DOHH2 (cell line): Measurements from ENCODE around the gene RAD54L.
A peak's percentile ranks its signal among the peaks of the same experiment; 100 is the strongest.
"Not testable (repeated sequence)": the region's sequence is repeated elsewhere in the genome, so short reads cannot be mapped to it uniquely, and the experiment has no call there.

Experiments
- H3F3A ChIP-seq: fragments of 200-600 bp; sonication (generic), shearing (Covaris generic); 2 replicates; pipeline ENCODE4 v1.6.0; 2016; ENCODE audit warnings: antibody characterized with exemption, mild to moderate bottlenecking; ENCODE audit not compliant: control insufficient read depth, insufficient read depth
- H3K27ac ChIP-seq: fragments of 200-600 bp; sonication (generic); 2 replicates; pipeline ENCODE4 v1.5.1; 2014; ENCODE audit warnings: low read depth, mild to moderate bottlenecking, low read length, moderate library complexity
- H3K27me3 ChIP-seq: fragments of 200-600 bp; sonication (generic); 2 replicates; pipeline ENCODE4 v1.6.1; 2014; ENCODE audit warnings: mild to moderate bottlenecking, low read length, mixed read lengths; ENCODE audit not compliant: control insufficient read depth
- H3K36me3 ChIP-seq: fragments of 200-600 bp; sonication (generic); 2 replicates; pipeline ENCODE4 v1.6.1; 2014; ENCODE audit warnings: mild to moderate bottlenecking, low read length, moderate library complexity, mixed read lengths; ENCODE audit not compliant: control insufficient read depth
- H3K4me1 ChIP-seq: fragments of 200-600 bp; sonication (generic); 2 replicates; pipeline ENCODE4 v1.6.1; 2014; ENCODE audit warnings: mild to moderate bottlenecking, low read length, mixed read lengths; ENCODE audit not compliant: control insufficient read depth
- H3K4me2 ChIP-seq: fragments of 200-600 bp; sonication (generic); 2 replicates; pipeline ENCODE4 v1.6.0; 2014; ENCODE audit warnings: mild to moderate bottlenecking, low read length, moderate library complexity
- H3K4me3 ChIP-seq: fragments of 200-600 bp; sonication (generic); 2 replicates; pipeline ENCODE4 v1.5.1; 2014; ENCODE audit warnings: mild to moderate bottlenecking, low read length, mixed read lengths
- H3K79me2 ChIP-seq: fragments of 200-600 bp; sonication (generic); 2 replicates; pipeline ENCODE4 v1.6.1; 2014; ENCODE audit warnings: mild to moderate bottlenecking, low read length, mixed read lengths; ENCODE audit not compliant: control insufficient read depth
- H3K9me2 ChIP-seq: fragments of 200-600 bp; sonication (generic); replicated peaks from 2 replicates; pipeline ENCODE4 v1.6.1; 2014; ENCODE audit warnings: mild to moderate bottlenecking, low read length, mixed read lengths; ENCODE audit not compliant: control insufficient read depth
- H3K9me3 ChIP-seq: fragments of 200-600 bp; sonication (generic); 2 replicates; pipeline ENCODE4 v1.6.1; 2014; ENCODE audit warnings: antibody characterized with exemption, low read length, mixed read lengths; ENCODE audit not compliant: control insufficient read depth, insufficient read depth
- H4K20me1 ChIP-seq: fragments of 200-600 bp; sonication (generic); 2 replicates; pipeline ENCODE4 v1.6.0; 2014; ENCODE audit warnings: low read depth, mild to moderate bottlenecking, antibody characterized with exemption, low read length, moderate library complexity; ENCODE audit not compliant: control insufficient read depth, insufficient read depth
- EZH2phosphoT487 ChIP-seq: fragments of 200-600 bp; sonication (generic); IDR thresholded peaks from 2 replicates; pipeline ENCODE4 v1.6.1; 2017; ENCODE audit warnings: borderline replicate concordance, mild to moderate bottlenecking, antibody characterized with exemption, low read length, moderate library complexity, mixed read lengths
- TF ChIP-seq, protein P1 (sequence below): fragments of 200-600 bp; sonication (generic); IDR thresholded peaks from one replicate; pipeline ENCODE4 v1.5.1; 2014; ENCODE audit warnings: antibody characterized with exemption, mild to moderate bottlenecking, low read depth, low read length; ENCODE audit not compliant: poor library complexity, severe bottlenecking

The RAD54L gene

DNA sequence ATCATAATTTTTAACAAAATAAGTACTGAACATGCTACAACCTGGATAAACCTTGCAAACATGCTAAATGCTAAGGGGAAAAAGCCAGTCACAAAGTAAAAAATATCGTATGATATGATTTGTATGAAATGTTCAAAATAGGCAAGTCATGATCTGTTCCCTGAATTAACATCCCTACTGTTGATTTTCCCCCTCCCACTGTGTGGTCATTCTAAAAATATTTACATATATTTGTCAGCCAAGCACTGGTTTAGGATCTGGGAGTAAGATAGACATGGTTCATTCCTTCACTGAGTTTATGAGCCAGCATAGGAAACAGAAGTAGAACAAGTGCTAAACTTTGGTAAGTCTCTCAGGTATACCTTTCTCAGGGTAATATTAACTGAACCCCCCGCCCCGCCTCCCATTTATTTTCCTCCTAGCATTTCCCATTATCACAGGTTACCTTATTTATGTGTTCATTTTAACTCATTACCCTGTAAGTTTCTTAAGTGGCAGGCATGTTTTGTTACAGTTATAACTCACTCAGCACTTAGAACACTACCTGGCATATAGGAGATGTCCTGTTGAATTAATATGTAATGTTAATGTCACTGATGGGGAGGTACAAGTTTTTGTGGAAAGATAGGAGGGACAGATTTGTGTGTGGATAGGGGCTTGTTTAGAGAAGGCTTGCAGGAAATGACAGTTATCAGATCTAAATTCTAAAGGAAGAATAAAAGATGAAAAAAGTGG, 68.3 kb downstream of the RAD54L start:
- no peaks in the 10 kb centered on the region for H4K20me1 ChIP-seq
- H3K27ac ChIP-seq, result peak overlapping the region; percentile 28
- peaks cover 73% of the 10 kb centered on the region for H3K79me2 ChIP-seq
- no peaks in the 10 kb centered on the region for H3K27me3 ChIP-seq
- no peaks in the 10 kb centered on the region for H3K9me3 ChIP-seq
- no peak for TF ChIP-seq EZH2phosphoT487
- TF ChIP-seq, protein P1, sequence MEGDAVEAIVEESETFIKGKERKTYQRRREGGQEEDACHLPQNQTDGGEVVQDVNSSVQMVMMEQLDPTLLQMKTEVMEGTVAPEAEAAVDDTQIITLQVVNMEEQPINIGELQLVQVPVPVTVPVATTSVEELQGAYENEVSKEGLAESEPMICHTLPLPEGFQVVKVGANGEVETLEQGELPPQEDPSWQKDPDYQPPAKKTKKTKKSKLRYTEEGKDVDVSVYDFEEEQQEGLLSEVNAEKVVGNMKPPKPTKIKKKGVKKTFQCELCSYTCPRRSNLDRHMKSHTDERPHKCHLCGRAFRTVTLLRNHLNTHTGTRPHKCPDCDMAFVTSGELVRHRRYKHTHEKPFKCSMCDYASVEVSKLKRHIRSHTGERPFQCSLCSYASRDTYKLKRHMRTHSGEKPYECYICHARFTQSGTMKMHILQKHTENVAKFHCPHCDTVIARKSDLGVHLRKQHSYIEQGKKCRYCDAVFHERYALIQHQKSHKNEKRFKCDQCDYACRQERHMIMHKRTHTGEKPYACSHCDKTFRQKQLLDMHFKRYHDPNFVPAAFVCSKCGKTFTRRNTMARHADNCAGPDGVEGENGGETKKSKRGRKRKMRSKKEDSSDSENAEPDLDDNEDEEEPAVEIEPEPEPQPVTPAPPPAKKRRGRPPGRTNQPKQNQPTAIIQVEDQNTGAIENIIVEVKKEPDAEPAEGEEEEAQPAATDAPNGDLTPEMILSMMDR, result no peak
- H3K9me2 ChIP-seq, result no peaks in the 10 kb centered on the region
- no peak overlapping the region for H3K4me3 ChIP-seq
- H3F3A ChIP-seq, result peaks cover 41% of the 10 kb centered on the region
- H3K4me1 ChIP-seq, result peaks cover 25% of the 10 kb centered on the region
- H3K4me2 ChIP-seq, result no peak overlapping the region
- peaks cover 63% of the 10 kb centered on the region for H3K36me3 ChIP-seq

DNA sequence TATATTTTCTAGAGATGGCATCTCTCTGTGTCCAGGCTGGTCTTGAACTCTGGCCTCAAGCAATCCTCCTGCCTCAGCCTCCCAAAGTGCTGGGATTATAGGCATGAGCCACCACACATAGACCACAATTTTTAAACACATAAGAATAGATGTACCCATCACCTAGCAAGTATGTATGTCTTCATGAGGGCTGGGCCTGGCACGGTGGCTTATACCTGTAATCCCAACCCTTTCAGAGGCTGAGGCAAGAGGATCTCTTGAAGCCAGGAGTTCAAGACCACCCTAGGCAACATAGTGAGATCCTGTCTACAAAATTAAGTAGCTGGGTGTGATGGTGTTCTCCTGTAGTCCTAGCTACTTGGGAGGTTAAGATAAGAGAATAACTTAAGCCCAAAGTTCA, 69.8 kb downstream of the RAD54L start:
- H3K4me1 ChIP-seq, result peaks cover 40% of the 10 kb centered on the region
- H3K4me2 ChIP-seq, result no peak overlapping the region
- TF ChIP-seq, protein P1, result no peak
- TF ChIP-seq EZH2phosphoT487, result no peak
- H3K36me3 ChIP-seq, result peaks cover 49% of the 10 kb centered on the region
- no peaks in the 10 kb centered on the region for H4K20me1 ChIP-seq
- no peaks in the 10 kb centered on the region for H3K27me3 ChIP-seq
- H3K79me2 ChIP-seq, result peaks cover 67% of the 10 kb centered on the region
- no peak overlapping the region for H3K4me3 ChIP-seq
- H3F3A ChIP-seq, result peaks cover 49% of the 10 kb centered on the region
- H3K27ac ChIP-seq, result no peak overlapping the region
- H3K9me2 ChIP-seq, result no peaks in the 10 kb centered on the region
- no peaks in the 10 kb centered on the region for H3K9me3 ChIP-seq

DNA sequence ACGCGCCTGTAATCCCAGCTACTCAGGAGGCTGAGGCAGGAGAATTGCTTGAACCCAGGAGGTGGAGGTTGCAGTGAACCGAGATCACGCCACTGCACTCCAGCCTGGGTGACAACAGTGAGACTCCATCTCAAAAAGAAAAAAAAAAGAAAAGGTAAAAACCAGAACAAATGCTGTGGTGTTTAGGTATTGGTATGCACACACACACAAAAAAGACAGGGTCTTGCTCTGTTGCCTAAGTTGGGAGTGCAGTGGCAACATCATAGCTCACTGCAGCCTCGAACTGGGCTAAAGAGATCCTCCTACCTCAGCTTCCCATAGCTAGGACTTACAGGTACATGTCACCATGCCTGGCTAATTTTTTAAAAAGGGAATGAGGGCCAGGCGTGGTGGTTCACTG, 71.7 kb downstream of the RAD54L start:
- peaks cover 39% of the 10 kb centered on the region for H3K36me3 ChIP-seq
- peaks cover 60% of the 10 kb centered on the region for H3K4me1 ChIP-seq
- H4K20me1 ChIP-seq, H3K9me3 ChIP-seq, H3K4me3 ChIP-seq, H3K27me3 ChIP-seq, H3K9me2 ChIP-seq: not testable (repeated sequence)
- peak overlapping the region; percentile 99 for H3K27ac ChIP-seq
- peaks cover 51% of the 10 kb centered on the region for H3F3A ChIP-seq
- H3K4me2 ChIP-seq, result peak overlapping the region; percentile 31; the same call in 1 of the 2 replicates
- H3K79me2 ChIP-seq, result peaks cover 70% of the 10 kb centered on the region

DNA sequence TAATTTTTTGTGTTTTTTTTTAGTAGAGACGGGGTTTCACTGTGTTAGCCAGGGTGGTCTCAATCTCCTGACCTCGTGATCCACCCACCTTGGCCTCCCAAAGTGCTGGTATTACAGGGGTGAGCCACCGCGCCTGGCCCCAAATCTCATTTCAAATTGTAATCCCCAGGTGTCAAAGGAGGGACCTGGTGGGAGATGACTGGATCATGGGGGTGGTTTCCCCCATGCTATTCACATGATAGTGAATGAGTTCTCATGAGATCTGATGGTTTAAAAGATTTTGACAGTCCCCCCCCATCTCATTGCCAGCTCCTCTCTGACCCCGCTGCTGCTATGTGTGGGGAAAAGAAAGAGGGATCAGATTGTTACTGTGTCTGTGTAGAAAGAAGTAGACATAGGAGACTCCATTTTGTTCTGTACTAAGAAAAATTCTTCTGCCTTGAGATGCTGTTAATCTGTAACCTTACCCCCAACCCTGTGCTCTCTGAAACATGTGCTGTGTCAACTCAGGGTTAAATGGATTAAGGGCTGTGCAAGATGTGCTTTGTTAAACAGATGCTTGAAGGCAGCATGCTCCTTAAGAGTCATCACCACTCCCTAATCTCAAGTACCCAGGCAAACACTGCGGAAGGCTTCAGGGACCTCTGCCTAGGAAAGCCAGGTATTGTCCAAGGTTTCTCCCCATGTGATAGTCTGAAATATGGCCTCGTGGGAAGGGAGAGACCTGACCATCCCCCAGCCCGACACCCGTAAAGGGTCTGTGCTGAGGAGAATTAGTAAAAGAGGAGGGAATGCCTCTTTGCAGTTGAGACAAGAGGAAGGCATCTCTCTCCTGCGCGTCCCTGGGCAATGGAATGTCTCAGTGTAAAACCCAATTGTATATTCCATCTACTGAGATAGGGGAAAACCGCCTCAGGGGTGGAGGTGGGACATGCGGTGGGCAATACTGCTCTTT, 72.7 kb downstream of the RAD54L start:
- H4K20me1 ChIP-seq, H3K9me3 ChIP-seq, H3K9me2 ChIP-seq, H3K27me3 ChIP-seq: not testable (repeated sequence)
- peak overlapping the region; percentile 76 for H3K4me2 ChIP-seq
- peaks cover 52% of the 10 kb centered on the region for H3F3A ChIP-seq
- peaks cover 71% of the 10 kb centered on the region for H3K79me2 ChIP-seq
- H3K4me3 ChIP-seq, result peak overlapping the region; percentile 38; the same call in 1 of the 2 replicates
- H3K36me3 ChIP-seq, result peaks cover 31% of the 10 kb centered on the region
- peak overlapping the region; percentile 99 for H3K27ac ChIP-seq
- H3K4me1 ChIP-seq, result peaks cover 65% of the 10 kb centered on the region

DNA sequence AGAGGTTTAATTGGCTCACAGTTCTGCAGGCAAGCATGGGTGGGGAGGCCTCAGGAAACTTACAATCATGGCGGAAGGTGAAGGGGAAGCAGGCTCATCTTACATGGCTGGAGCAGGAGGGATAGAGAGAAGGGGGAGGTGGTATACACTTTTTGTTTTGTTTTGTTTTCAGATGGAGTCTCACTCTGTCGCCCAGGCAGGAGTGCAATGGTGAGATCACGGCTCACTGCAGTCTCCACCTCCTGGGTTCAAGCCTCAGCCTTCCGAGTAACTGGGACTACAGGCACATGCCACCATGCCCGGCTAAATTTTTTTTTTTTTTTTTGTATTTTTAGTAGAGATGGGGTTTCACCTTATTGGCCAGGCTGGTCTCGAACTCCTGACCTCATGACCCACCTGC, 74.6 kb downstream of the RAD54L start:
- Histone ChIP-seq H3F3A (peaks cover 58% of the 10 kb centered on the region), H3K4me1 (peaks cover 84% of the 10 kb centered on the region), H3K27ac (peak overlapping the region; percentile 99), H3K4me2 (peak overlapping the region; percentile 76), H3K36me3 (peaks cover 23% of the 10 kb centered on the region), H3K4me3 (peak overlapping the region; percentile 59), H3K79me2 (peaks cover 69% of the 10 kb centered on the region)
- H4K20me1 ChIP-seq, H3K27me3 ChIP-seq, H3K9me2 ChIP-seq, H3K9me3 ChIP-seq: not testable (repeated sequence)
